NCI-H2081 (cell line): ENCODE measurements around the gene PTPRT.
"Not testable (repeated sequence)": the region's sequence is repeated elsewhere in the genome, so short reads cannot be mapped to it uniquely, and the experiment has no call there.

Source experiments
- DNase-seq, 2 experiments: peaks; one replicate each; lab custom pipeline; 2025; lab: John Stamatoyannopoulos, UW

PTPRT gene

GRCh38 chr20:43187476-43188233 lies 2.1 kb downstream of the PTPRT start:
- DNase-seq, result peak; percentile 35 to 48

DNA sequence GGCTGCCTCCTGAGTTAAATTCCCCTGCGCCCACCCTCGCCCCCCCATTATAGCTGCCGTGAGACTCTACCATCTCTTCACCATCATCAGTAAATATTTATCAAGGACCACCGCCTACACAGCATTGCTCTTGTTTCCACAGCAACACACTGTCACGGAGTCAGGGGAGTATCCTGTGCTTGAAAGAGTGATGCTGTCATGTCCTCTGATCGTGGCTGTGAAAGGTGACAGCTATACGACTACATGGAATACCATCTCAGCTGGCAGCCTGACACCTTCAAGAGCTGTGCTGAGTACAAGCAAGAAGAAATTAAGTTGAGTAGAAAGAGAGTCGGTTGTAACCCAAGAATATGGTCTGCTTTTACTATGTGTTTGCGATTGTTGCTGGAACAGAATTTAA lies 3.4 kb downstream of the PTPRT start:
- DNase-seq, result no peak

- no peak for DNase-seq
Measured at GRCh38 chr20:43185901-43186300, 3.8 kb downstream of the PTPRT start.

GRCh38 chr20:43183536-43184070 lies 6.1 kb downstream of the PTPRT start:
- no peak for DNase-seq

- no peak for DNase-seq
Measured at GRCh38 chr20:43178080-43178479, 11.6 kb downstream of the PTPRT start.

DNA sequence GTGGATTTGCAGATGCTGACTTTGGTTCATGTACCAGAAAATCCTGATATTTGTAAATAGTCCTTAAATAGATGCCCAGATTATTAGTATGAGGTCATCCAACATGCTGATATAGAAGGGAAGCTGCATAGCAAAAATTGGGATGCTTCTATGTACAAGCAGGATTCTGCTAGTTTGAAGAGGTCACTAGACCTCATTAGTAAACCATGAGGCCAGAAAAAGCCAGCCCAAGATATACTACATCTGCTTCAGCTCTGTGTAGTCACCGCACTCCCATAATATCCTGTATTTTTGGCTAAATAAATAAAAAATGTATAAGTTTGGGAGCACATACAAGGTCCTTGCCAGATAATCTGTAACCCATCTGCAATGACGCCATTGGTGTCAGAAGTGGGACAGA lies 13.0 kb downstream of the PTPRT start:
- no peak for DNase-seq

GRCh38 chr20:43171930-43172329 lies 17.8 kb downstream of the PTPRT start:
- no peak for DNase-seq

GRCh38 chr20:43170771-43171170 lies 18.9 kb downstream of the PTPRT start:
- no peak for DNase-seq

DNA sequence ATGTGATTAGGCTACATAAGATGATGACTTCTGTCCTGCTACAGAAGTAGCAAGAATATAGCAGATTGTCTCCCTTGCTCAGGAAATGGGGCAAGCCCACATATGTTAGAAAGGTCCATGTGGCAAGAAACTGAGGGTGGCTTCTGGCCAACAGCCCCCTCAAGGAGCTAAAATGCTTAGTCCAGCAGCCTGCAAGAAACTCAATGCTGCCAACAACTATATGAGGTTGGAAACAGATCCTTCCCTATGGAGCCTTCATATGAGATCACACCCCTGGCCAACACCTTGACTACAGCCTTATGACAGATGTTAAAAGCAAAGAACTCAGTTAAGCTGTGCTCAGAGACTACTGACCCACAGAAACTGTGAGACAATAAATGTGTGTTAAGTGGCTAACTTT lies 22.1 kb downstream of the PTPRT start:
- no peak for DNase-seq

GRCh38 chr20:43167021-43167420 lies 22.7 kb downstream of the PTPRT start:
- no peak for DNase-seq

DNA sequence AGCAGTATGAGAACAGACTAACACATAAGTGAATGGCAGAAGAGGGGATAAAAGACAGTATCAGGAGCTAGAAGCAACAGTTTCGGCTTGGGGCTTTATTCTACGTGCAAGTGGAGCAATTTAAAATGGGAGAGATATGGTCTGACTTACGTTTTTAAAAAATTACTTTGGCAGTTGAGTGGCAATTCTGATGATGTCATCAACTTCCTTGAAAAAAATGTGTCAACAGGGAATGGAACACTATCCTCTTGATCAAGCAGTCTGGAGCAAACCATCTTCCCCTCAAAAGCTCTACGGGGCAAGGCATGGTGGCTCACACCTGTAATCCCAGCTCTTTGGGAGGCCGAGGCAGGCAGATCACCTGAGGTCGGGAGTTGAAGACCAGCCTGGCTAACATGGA lies 24.1 kb downstream of the PTPRT start:
- DNase-seq, result no peak

- not testable (repeated sequence) for DNase-seq
Measured at GRCh38 chr20:43164736-43165135, 25.0 kb downstream of the PTPRT start.

GRCh38 chr20:43161716-43162115 lies 28.0 kb downstream of the PTPRT start:
- DNase-seq, result no peak

DNA sequence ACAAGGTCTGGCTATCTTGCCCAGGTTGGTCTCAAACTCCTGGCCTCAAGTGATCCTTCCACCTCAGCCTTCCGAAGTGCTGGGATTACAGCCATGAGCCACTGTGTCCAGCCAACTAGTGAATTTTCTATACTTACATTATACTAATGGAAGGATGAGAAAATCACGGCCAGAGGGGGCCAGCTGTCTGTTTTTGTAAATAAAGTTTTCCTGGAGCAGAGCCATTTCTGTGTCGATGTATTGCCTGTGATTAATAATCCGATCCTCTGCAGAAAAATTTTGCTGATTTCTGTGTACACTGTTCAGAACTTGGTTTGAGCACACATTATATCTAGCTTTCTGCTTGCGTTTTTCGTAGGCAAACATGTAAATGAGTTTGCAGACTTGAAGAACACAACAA lies 28.8 kb downstream of the PTPRT start:
- DNase-seq, result no peak

DNA sequence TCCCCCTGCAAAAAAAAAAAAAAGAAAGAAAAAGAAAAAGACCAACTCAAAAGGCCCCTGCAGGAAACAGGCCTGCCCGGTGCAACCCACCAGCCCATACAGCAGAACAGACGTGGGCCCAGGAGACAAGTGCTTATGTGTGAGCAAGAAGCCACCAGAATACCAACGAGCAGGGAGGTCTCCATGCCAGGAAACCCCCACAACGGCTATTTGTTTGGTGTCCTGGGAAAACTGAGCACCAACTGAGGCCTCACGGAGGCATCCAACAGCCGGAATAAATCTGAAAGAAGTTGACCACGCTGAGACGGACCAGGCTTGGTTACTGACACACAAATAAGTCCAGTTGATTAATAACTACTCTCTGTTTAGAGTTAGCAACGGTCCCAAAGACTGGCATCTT lies 29.7 kb downstream of the PTPRT start:
- no peak for DNase-seq

- no peak for DNase-seq
Measured at GRCh38 chr20:43155366-43156100, 34.2 kb downstream of the PTPRT start.

DNA sequence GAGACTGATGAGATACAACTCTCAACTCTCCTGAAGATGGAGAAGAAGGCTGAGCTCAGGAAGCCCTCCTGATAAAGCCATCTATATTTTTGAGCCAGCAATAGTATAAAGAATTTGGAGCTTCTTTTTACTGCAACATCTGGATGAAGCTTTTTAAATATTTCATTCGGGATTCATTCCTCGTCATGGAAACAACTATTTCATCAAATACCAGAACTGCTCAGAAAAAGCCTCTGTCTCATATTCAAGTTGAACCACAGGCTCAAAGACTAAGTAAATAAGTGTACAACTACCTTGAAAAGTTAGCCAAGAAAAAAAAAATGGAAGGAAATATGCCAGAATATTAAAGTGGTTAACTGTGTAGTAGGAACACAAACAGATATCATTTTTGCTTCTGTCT lies 37.8 kb downstream of the PTPRT start:
- no peak for DNase-seq

DNA sequence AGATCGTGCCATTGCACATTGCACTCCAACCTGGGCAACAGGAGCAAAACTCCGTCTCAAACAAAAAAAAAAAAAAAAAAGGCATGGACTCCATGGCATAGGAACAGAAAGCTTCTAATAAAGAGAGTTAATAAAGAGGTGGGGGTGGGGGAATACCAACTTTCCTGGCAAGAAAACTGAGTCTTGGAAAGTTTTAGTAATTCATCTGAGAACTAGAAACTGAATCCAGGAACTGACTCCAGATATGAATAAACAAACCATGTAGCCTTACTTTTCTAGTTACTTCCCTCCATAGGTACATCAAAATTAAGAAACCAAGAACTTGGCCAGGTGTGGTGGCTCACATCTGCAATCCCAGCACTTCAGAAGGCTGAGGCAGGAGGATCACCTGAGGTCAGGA lies 38.5 kb downstream of the PTPRT start:
- no peak for DNase-seq

- DNase-seq, result no peak
Measured at GRCh38 chr20:43140726-43141125, 49.0 kb downstream of the PTPRT start.

- DNase-seq, result no peak
Measured at GRCh38 chr20:43138061-43138770, 51.5 kb downstream of the PTPRT start.

DNA sequence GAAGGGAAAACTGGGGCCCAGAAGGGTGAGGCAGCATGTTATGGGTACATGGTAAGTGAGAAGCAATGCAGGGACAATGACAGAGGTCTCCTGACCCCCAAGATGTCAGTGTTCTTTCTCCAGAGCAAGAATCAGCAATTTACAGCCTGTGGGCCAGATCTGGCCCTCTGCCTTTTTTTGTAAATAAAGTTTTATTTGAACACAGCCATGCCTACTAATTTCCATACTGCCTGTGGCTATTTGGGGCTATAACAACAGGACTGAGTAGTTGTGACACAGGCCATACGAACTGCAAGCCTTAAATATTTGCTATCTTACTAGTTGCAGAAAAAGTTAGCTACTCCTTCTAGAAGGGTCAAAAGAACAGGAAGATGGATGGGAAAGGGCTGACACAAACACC lies 52.5 kb downstream of the PTPRT start:
- DNase-seq, result no peak

DNA sequence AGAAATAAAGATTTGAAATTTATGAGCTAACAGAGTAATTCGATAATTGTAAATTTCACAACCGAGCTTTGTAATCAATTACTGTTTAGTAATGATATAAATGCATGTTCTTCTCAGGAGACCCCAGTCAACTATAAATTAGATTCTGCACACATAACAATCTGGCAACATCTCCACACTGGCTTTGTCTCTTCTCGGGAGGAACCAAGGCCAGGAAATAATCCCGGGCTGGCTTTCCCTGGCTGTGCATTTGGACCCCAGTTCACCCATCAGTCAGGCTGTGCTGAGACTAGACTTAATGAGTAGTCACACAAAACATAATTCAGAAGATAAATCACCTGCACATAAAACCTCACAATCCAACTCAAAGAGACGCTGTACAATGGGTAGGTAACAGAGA lies 65.5 kb downstream of the PTPRT start:
- no peak for DNase-seq

GRCh38 chr20:43123180-43123579 lies 66.5 kb downstream of the PTPRT start:
- no peak for DNase-seq
